ENCODE measurements around the gene NCOA7.
"Not testable (repeated sequence)": the region's sequence is repeated elsewhere in the genome, so short reads cannot be mapped to it uniquely, and the experiment has no call there.

Gene NCOA7

DNA sequence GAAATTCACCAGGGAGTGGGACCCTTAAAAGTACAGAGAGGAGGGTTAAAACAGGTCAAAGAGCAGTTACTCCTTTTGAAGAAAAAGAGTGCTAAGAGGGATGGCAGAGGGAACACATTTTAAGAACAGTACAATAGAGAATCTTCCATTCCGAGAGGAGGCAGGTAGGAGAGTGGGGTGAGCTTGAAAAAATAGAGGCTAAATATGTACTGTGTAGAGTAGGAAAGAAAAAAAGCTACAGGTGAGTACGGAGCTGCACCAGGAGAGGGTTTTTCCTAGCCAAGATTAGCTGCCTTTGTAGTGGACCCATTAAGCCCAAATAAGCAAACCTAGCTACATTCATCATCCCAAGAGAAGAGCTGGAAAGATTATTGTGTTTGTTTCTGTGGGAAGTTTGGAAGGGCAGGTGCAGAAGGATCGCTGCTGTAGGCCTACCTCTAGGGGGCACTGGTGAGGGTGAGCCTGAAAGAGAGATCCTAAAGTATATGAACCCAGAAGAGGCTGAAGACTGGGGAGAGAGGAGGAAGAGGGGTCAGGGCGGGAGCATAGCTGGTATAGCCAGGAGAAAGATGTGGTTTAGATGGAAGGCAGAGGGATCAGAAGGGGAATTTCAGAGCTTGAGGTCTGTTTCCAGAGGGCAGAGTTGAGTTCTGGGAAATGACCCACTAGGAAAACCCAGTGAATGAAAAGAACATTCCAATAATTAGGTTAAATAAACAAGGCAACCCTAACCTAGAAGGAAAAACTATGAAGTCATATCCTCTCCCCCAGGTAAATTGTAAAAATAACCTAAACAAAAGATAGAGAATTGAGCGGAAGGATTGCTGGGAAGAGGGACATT lies 115.6 kb downstream of the NCOA7 start:
- Histone ChIP-seq H3K27ac (ENCODE audit: low read depth, low read length, severe bottlenecking) (no peak overlapping the region), H3K4me3 (ENCODE audit: extremely low read depth, insufficient read depth, low read length, poor library complexity, severe bottlenecking) (no peak overlapping the region), H3K4me1 (ENCODE audit: control insufficient read depth, insufficient read depth, low read length, poor library complexity, severe bottlenecking) (no peaks in the 10 kb centered on the region), H3K36me3 (ENCODE audit: control insufficient read depth, insufficient read depth, low read length) (no peaks in the 10 kb centered on the region), H3K9me3 (ENCODE audit: control insufficient read depth, low read length) (no peaks in the 10 kb centered on the region)
- WGBS, 2 experiments (ENCODE audit: insufficient coverage in 2 of 2) = 47 to 53% methylated on average over 3 of the region's 5 CpGs

DNA sequence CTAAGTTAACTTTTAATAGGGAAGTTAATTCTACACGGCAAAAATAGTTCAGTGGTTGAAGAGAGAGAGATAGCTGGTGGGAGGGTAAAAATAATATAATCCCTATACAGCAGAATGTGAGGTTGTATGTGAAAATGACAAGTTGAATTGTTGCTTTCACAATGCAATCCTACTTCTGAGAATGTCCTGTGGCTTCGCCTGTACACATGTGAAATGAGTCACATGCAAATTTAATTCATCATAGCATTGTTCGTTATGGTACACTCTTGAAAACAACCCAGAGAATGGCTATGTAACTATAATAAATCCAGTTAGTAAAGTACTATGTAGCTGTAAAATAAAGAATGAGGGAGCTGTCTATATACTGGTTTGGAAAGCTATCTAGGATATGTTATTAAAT lies 119.8 kb downstream of the NCOA7 start:
- Histone ChIP-seq H3K4me3 (ENCODE audit: extremely low read depth, insufficient read depth, low read length, poor library complexity, severe bottlenecking) (no peak overlapping the region), H3K27ac (ENCODE audit: low read depth, low read length, severe bottlenecking) (no peak overlapping the region), H3K9me3 (ENCODE audit: control insufficient read depth, low read length) (no peaks in the 10 kb centered on the region), H3K4me1 (ENCODE audit: control insufficient read depth, insufficient read depth, low read length, poor library complexity, severe bottlenecking) (no peaks in the 10 kb centered on the region), H3K36me3 (ENCODE audit: control insufficient read depth, insufficient read depth, low read length) (peaks cover 5% of the 10 kb centered on the region)
- no CpG with 5 or more reads among the region's 3 CpGs for WGBS, 2 experiments (ENCODE audit: insufficient coverage in 2 of 2)

DNA sequence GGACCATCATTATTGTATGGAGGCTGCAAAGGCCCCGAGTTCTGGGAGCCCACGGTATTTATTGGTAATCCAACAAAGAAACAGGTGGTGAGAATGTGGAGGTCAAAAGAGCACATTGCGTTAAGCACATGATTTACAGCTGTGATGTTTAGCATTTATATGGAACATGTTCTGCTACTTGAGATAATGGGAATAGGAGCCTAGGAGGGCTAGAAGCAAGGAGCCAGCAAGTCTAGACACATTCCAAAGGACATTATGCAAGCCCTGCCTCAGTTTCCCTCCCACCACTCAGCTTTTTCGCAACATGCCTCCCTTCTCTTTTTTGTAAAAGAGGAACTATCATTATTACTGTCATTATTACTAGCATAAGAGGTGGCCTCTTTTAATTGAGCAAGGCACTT lies 120.3 kb downstream of the NCOA7 start:
- not testable (repeated sequence) for H3K4me1 ChIP-seq (ENCODE audit: control insufficient read depth, insufficient read depth, low read length, poor library complexity, severe bottlenecking); H3K27ac ChIP-seq (ENCODE audit: low read depth, low read length, severe bottlenecking); H3K4me3 ChIP-seq (ENCODE audit: extremely low read depth, insufficient read depth, low read length, poor library complexity, severe bottlenecking); H3K9me3 ChIP-seq (ENCODE audit: control insufficient read depth, low read length); H3K36me3 ChIP-seq (ENCODE audit: control insufficient read depth, insufficient read depth, low read length)
- 93 to 97% methylated on average over 3 of the region's 4 CpGs for WGBS, 2 experiments (ENCODE audit: insufficient coverage in 2 of 2)

DNA sequence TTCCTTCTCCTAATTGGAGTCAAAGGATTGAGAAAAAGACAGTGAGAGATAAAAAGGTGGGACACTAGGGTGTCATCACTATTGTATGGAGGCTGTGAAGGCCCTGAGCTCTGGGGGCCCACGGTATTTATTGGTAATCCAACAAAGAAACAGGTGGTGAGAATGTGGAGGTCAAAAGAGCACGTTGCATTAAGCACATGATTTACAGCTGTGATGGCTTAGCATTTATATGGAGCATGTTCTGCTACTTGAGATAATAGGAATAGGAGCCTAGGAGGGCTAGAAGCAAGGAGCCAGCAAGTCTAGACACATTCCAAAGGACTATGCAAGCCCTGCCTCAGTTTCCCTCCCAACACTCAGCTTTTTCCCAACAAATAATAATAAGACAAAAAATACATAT lies 121.7 kb downstream of the NCOA7 start:
- 95 to 100% methylated on average over 1 to 2 of the region's 2 CpGs for WGBS, 2 experiments (ENCODE audit: insufficient coverage in 2 of 2)
- not testable (repeated sequence) for H3K27ac ChIP-seq (ENCODE audit: low read depth, low read length, severe bottlenecking)

DNA sequence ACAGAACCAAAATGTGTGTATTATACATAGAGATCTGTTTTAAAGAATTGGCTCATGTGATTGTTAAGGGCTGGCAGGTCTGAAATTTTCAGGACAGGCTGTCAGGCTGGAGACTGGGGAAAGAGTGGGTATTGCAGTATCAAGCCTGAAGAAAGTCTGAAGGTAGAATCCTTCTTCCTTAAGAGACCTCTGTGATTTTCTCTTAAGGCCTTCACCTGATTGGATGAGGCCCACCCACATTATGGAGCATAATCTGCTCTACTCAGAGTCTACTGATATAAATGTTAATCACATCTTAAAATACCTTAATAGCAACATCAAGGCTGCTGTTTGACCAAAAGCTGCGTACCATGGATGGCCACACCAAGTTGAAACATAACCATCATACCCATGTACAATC lies 122.4 kb downstream of the NCOA7 start:
- Histone ChIP-seq H3K4me3 (ENCODE audit: extremely low read depth, insufficient read depth, low read length, poor library complexity, severe bottlenecking) (no peak overlapping the region), H3K9me3 (ENCODE audit: control insufficient read depth, low read length) (no peaks in the 10 kb centered on the region), H3K36me3 (ENCODE audit: control insufficient read depth, insufficient read depth, low read length) (peaks cover 7% of the 10 kb centered on the region), H3K4me1 (ENCODE audit: control insufficient read depth, insufficient read depth, low read length, poor library complexity, severe bottlenecking) (no peaks in the 10 kb centered on the region), H3K27ac (ENCODE audit: low read depth, low read length, severe bottlenecking) (no peak overlapping the region)
- WGBS, 2 experiments (ENCODE audit: insufficient coverage in 2 of 2) = 100% methylated on average over 1 of the region's 1 CpG; no CpG with 5 or more reads in 1 of the 2 experiments

More for the DNA sequence above, 121.7 kb downstream of the NCOA7 start:
- not testable (repeated sequence) for H3K4me1 ChIP-seq (ENCODE audit: control insufficient read depth, insufficient read depth, low read length, poor library complexity, severe bottlenecking); H3K9me3 ChIP-seq (ENCODE audit: control insufficient read depth, low read length); H3K4me3 ChIP-seq (ENCODE audit: extremely low read depth, insufficient read depth, low read length, poor library complexity, severe bottlenecking); H3K36me3 ChIP-seq (ENCODE audit: control insufficient read depth, insufficient read depth, low read length)

DNA sequence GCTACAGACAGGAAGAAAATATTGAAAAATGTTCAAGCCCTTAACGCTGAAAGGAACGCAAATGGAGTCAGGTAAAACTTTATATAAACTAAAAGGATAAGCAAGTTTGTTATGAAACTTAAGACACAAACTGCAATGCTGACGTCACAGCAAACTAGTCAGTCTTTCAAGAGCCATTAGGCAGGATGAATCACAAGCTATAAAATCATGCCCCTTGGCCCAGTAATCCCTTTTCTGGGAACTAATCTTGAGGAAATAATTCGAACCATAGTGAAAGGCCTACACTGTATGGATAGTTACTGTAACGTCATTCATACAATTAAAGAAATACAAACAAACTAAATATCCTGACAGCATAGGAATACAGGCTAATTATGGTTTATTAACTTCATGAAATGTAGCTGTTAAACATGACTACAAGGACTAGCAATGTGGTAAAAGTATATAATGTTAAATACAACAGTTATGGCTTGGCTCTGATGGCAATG lies 123.1 kb downstream of the NCOA7 start:
- WGBS, 2 experiments (ENCODE audit: insufficient coverage in 2 of 2) = 89% methylated on average over 1 of the region's 5 CpGs; no CpG with 5 or more reads in 1 of the 2 experiments

DNA sequence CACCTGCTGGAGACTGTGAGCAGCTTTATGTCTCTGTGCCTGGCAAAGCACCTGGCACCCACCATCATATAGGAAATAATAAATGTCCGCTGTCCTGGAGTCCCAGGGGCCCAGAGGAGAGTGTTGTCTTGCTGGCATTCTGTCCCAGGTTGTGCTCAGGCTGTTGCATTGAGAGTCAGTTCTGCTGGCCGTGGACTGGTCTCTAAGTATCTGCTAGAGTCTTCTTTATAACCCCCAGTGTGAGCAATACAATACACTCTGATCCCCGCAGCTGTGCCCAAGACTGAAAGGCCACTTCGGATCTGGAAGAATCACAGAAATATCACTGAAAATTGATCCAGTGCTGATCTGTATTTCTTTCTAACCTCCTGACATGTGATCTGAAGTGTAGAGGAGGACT lies 127.5 kb downstream of the NCOA7 start:
- Histone ChIP-seq H3K27ac (ENCODE audit: low read depth, low read length, severe bottlenecking) (no peak overlapping the region), H3K4me3 (ENCODE audit: extremely low read depth, insufficient read depth, low read length, poor library complexity, severe bottlenecking) (no peak overlapping the region), H3K4me1 (ENCODE audit: control insufficient read depth, insufficient read depth, low read length, poor library complexity, severe bottlenecking) (no peaks in the 10 kb centered on the region), H3K9me3 (ENCODE audit: control insufficient read depth, low read length) (no peaks in the 10 kb centered on the region), H3K36me3 (ENCODE audit: control insufficient read depth, insufficient read depth, low read length) (peaks cover 10% of the 10 kb centered on the region)
- WGBS, 2 experiments (ENCODE audit: insufficient coverage in 2 of 2) = 88% methylated on average over 3 to 4 of the region's 4 CpGs

More for the DNA sequence above, 123.1 kb downstream of the NCOA7 start:
- Histone ChIP-seq H3K4me3 (ENCODE audit: extremely low read depth, insufficient read depth, low read length, poor library complexity, severe bottlenecking) (no peak overlapping the region), H3K4me1 (ENCODE audit: control insufficient read depth, insufficient read depth, low read length, poor library complexity, severe bottlenecking) (no peaks in the 10 kb centered on the region), H3K9me3 (ENCODE audit: control insufficient read depth, low read length) (no peaks in the 10 kb centered on the region), H3K36me3 (ENCODE audit: control insufficient read depth, insufficient read depth, low read length) (peaks cover 7% of the 10 kb centered on the region), H3K27ac (ENCODE audit: low read depth, low read length, severe bottlenecking) (no peak overlapping the region)

DNA sequence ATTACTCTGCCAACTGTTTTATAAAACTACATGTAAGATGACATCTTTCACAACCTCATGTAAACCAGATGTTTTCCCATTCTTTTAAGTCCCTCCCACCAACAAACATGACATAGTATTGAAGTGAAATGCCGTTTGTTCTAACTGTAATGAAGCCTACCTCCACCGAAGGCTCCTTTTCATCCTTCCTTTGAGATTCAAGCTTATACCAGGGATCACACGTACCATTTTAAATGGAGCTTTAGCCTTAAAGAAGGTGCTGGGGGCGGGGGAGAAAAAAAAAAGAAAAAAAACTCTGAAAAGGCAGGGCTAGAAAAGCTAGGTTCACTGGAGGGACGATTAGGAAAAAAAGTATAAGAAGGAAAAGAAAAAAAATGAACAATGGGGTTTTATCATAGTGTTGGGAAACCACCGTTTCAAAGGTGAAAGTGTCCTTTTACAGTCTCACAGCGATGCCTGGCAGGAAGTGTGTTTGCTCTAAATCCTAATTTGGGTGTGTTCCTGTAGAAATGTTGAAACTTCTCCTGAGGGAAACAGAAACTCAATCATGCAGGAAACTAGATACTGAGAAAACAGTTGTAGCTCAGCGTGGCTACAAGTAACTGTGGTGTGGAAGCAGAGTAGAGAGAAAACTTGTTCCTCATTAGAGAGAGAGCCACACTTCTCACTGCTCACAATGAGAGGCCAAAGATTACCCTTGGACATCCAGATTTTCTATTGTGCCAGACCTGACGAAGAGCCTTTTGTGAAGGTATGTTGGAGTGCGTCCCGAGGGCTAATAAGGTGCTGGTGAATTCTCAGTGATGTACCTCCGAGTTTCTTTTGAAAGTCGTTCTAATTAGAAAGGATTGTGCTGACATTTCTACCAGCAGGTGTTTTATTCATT lies 128.2 kb downstream of the NCOA7 start:
- Histone ChIP-seq H3K9me3 (ENCODE audit: control insufficient read depth, low read length) (no peaks in the 10 kb centered on the region), H3K4me1 (ENCODE audit: control insufficient read depth, insufficient read depth, low read length, poor library complexity, severe bottlenecking) (no peaks in the 10 kb centered on the region), H3K4me3 (ENCODE audit: extremely low read depth, insufficient read depth, low read length, poor library complexity, severe bottlenecking) (no peak overlapping the region), H3K27ac (ENCODE audit: low read depth, low read length, severe bottlenecking) (no peak overlapping the region), H3K36me3 (ENCODE audit: control insufficient read depth, insufficient read depth, low read length) (peaks cover 10% of the 10 kb centered on the region)
- 79 to 88% methylated on average over 5 to 10 of the region's 13 CpGs for WGBS, 2 experiments (ENCODE audit: insufficient coverage in 2 of 2)

DNA sequence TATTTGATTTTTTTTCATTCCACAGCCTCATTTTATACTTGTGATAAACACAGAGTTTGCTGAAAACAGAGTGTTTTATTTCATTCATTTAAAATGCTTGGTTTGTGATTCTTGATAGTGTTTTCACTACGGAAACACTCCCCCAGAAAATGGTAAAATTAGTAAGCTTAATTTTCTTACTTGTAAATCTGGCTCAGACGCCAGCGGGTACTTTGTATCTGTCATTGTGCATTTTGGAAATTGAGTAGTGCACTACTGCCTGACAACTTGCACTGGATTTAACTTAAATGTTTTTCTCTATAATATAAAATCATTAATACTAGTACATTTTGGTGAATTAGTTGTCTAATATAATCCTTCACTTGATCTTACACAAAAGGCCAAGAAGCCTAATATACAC lies 128.9 kb downstream of the NCOA7 start:
- Histone ChIP-seq H3K9me3 (ENCODE audit: control insufficient read depth, low read length) (no peaks in the 10 kb centered on the region), H3K36me3 (ENCODE audit: control insufficient read depth, insufficient read depth, low read length) (peaks cover 10% of the 10 kb centered on the region), H3K27ac (ENCODE audit: low read depth, low read length, severe bottlenecking) (no peak overlapping the region), H3K4me3 (ENCODE audit: extremely low read depth, insufficient read depth, low read length, poor library complexity, severe bottlenecking) (no peak overlapping the region), H3K4me1 (ENCODE audit: control insufficient read depth, insufficient read depth, low read length, poor library complexity, severe bottlenecking) (no peaks in the 10 kb centered on the region)
- WGBS, 2 experiments (ENCODE audit: insufficient coverage in 2 of 2) = no CpG with 5 or more reads among the region's 3 CpGs

DNA sequence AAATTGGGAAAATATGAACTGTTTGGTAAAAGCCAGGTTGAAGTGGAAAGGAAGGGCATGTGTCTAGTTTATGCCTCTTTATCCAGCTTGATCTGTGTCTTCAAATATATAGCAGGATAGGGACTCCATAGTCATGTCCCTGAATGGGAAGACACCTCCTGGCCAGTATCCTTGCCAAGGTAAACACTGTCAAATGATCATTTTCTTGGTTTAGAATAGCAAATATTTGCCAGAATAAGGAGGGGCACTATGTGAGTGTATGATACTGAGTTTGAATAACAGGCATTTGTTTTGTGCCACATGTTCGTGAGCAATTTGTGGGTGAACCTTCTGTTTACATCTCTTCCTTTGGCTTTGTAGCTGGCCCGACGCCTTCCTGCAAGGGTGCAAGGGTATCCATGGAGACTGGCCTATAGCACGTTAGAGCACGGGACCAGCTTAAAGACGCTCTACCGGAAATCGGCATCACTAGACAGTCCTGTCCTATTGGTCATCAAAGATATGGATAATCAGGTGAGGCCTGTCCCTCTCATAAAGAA lies 131.6 kb downstream of the NCOA7 start:
- no peak overlapping the region for H3K4me3 ChIP-seq (ENCODE audit: extremely low read depth, insufficient read depth, low read length, poor library complexity, severe bottlenecking)
- WGBS, 2 experiments (ENCODE audit: insufficient coverage in 2 of 2) = 93 to 95% methylated on average over 8 of the region's 8 CpGs
- no peak overlapping the region for H3K27ac ChIP-seq (ENCODE audit: low read depth, low read length, severe bottlenecking)
- H3K4me1 ChIP-seq (ENCODE audit: control insufficient read depth, insufficient read depth, low read length, poor library complexity, severe bottlenecking) = no peaks in the 10 kb centered on the region
- no peaks in the 10 kb centered on the region for H3K9me3 ChIP-seq (ENCODE audit: control insufficient read depth, low read length)
- H3K36me3 ChIP-seq (ENCODE audit: control insufficient read depth, insufficient read depth, low read length) = peaks cover 4% of the 10 kb centered on the region

Measured in mesodermal cell (in vitro differentiated cells).